ENCODE measurements around the gene TRAF7. TPM values are rescaled to one million over a fixed set of nuclear protein-coding genes. Genes with fewer than 3 reads are reported as not detected.
"Not testable (repeated sequence)": the region's sequence is repeated elsewhere in the genome, so short reads cannot be mapped to it uniquely, and the experiment has no call there.

The TRAF7 gene
- total RNA-seq, 3 donors from 2014 or later: 91.5 to 104 (median 94.0) TPM

GRCh38 chr16:2114225-2114624 is 41.4 kb upstream of the TRAF7 start:
- ATAC-seq; H3K4me3 ChIP-seq; intact Hi-C loops (cut with DNase I, micrococcal nuclease); H3K9me3 ChIP-seq; H3K4me1 ChIP-seq (ENCODE audit: low read depth); DNase-seq; H3K36me3 ChIP-seq (ENCODE audit: low read depth): not testable (repeated sequence)

GRCh38 chr16:2114885-2115590 is 40.5 kb upstream of the TRAF7 start:
- DNase-seq; H3K36me3 ChIP-seq (ENCODE audit: low read depth); H3K9me3 ChIP-seq; H3K4me1 ChIP-seq (ENCODE audit: low read depth); intact Hi-C loops (cut with DNase I, micrococcal nuclease); ATAC-seq; H3K4me3 ChIP-seq: not testable (repeated sequence)

DNA sequence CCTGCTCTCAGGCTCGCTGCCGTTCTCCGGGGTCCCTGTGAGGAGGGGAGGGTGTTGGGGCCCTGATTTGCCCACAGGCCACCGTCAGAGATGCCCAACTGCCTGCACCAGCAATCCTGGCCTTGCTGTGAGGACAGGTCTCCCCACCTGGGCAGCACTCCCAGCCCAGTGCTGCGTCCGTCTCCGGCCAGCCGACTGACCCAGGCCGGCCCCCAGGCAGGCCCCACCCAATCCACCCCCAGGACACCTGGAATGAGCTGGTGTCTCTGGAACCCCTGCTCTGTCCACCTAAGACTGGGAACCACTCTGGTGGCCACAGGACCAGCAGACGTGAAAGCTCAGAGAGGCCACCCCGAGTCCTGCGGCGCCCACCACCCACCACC is 40.0 kb upstream of the TRAF7 start:
- DNase-seq: no peak
- Histone ChIP-seq H3K36me3 (ENCODE audit: low read depth) (no peaks in the 10 kb centered on the region), H3K4me3 (no peak overlapping the region), H3K9me3 (no peaks in the 10 kb centered on the region), H3K4me1 (ENCODE audit: low read depth) (peaks cover 5% of the 10 kb centered on the region)
- no peak for TF ChIP-seq CTCF (IDR thresholded peaks at IDR 0.05)
- intact Hi-C loops (cut with DNase I, micrococcal nuclease): no loop called here
- ATAC-seq: no peak

GRCh38 chr16:2116428-2116827 is 39.2 kb upstream of the TRAF7 start:
- H3K9me3 ChIP-seq; ATAC-seq; intact Hi-C loops (cut with DNase I, micrococcal nuclease); H3K4me3 ChIP-seq; DNase-seq; H3K36me3 ChIP-seq (ENCODE audit: low read depth); H3K4me1 ChIP-seq (ENCODE audit: low read depth): not testable (repeated sequence)

- H3K36me3 ChIP-seq (ENCODE audit: low read depth); intact Hi-C loops (cut with DNase I, micrococcal nuclease); H3K4me1 ChIP-seq (ENCODE audit: low read depth); ATAC-seq; H3K9me3 ChIP-seq; DNase-seq; H3K4me3 ChIP-seq: not testable (repeated sequence)
Observed at GRCh38 chr16:2117341-2117740, 38.2 kb upstream of the TRAF7 start.

- DNase-seq; intact Hi-C loops (cut with DNase I, micrococcal nuclease); H3K4me1 ChIP-seq (ENCODE audit: low read depth): not testable (repeated sequence)
Observed at GRCh38 chr16:2117960-2118722, 37.4 kb upstream of the TRAF7 start.

DNA sequence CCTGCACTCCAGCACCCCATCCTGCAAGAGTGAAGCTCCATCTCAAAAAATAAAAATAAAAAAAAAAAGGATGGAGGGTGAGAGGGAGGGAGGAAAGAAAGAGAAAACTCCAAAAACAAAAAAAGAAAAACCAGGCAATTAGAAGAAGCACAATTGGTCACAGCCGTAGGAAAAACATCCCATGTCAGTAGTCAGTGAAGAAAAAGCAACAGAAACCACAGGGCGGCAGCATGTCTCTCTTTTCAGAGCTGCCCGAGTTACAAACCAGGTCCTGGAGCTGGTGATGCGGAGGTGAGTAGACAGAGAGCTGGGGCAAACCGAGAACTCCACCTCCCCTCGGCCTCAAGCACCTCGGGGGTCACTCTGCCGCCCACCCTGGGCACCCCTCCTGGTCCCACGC is 34.3 kb upstream of the TRAF7 start:
- H3K4me3 ChIP-seq; H3K9me3 ChIP-seq; intact Hi-C loops (cut with DNase I, micrococcal nuclease); H3K36me3 ChIP-seq (ENCODE audit: low read depth): not testable (repeated sequence)
- ATAC-seq (peak; percentile 32), DNase-seq (peak in 1 of 3 donors; percentile 49)
- H3K4me1 ChIP-seq (ENCODE audit: low read depth): peaks cover 13% of the 10 kb centered on the region

More at GRCh38 chr16:2117960-2118722, 37.4 kb upstream of the TRAF7 start:
- not testable (repeated sequence) for H3K9me3 ChIP-seq; ATAC-seq; H3K36me3 ChIP-seq (ENCODE audit: low read depth); H3K4me3 ChIP-seq

- intact Hi-C loops (cut with DNase I, micrococcal nuclease): no loop called here
- Histone ChIP-seq H3K36me3 (ENCODE audit: low read depth) (no peaks in the 10 kb centered on the region), H3K4me1 (ENCODE audit: low read depth) (peaks cover 16% of the 10 kb centered on the region), H3K4me3 (no peak overlapping the region), H3K9me3 (no peaks in the 10 kb centered on the region)
- no peak for ATAC-seq
- no peak for TF ChIP-seq CTCF (IDR thresholded peaks at IDR 0.05)
- DNase-seq: no peak
Observed at GRCh38 chr16:2121853-2122252, 33.7 kb upstream of the TRAF7 start.

Measured in mucosa of descending colon (tissue), 3 donors.